SH-SY5Y (cell line): Measurements from ENCODE around the gene ATP13A2.

Experiments used
- GATA2 ChIP-seq: IDR thresholded peaks from 2 replicates; pipeline ENCODE4 v1.6.1; 2011; ENCODE audit warnings: mild to moderate bottlenecking, low read depth, low read length
- GATA3 ChIP-seq: IDR thresholded peaks from 2 replicates; pipeline ENCODE4 v1.6.1; 2011; ENCODE audit warnings: low read depth, mild to moderate bottlenecking, low read length, moderate library complexity

The ATP13A2 gene

GRCh38 chr1:16980473-16981268 lies 31.1 kb downstream of the ATP13A2 start, which contains the start of gene MFAP2:
MFAP2 (minus strand) TSS chr1:16980620; CDS start chr1:16978273, 2,347 bp downstream.
- TF ChIP-seq GATA3 (no peak), GATA2 (no peak)

DNA sequence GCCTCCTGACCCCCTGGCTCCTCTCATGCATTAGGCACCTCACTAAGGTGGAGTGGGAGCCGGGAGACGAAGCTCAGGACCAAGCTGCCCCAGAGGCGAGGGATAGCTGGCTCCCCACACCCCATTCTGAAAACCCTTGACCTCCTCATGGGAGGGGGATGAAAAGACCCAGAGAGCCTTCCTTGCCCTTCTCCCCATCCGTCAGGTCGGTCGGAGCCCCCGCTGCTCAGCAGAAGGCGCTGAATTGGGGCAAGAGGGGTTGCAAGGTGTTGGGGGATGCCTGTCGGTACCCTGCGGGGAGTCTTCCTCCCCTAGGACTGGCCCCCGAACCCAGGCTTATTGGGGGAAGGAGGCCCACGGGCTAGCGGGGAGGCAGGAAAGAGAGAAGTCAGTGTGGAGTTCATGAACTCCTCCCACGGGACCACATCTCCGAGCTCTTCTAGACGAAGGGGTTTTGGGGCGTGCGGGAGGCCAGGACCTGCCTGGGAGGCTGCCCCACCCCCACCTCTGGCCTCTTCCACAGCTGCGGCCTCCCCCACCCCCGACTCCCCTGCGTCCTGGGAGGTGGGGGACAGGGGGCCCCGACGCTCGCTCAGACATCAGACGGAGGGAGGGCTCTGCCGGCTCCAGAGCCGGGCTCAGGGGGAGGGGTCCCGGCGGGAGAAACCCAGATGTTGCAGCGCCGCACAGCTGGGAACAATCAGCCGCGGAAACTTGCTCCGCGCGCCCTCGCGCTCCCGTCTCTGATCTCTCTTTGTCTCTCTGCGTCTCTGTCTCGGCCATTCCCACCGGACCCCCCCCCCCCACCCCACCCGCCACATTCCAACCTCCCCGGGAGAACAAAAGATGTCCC lies 32.0 kb downstream of the ATP13A2 start:
- TF ChIP-seq GATA2 (no peak), GATA3 (no peak)

DNA sequence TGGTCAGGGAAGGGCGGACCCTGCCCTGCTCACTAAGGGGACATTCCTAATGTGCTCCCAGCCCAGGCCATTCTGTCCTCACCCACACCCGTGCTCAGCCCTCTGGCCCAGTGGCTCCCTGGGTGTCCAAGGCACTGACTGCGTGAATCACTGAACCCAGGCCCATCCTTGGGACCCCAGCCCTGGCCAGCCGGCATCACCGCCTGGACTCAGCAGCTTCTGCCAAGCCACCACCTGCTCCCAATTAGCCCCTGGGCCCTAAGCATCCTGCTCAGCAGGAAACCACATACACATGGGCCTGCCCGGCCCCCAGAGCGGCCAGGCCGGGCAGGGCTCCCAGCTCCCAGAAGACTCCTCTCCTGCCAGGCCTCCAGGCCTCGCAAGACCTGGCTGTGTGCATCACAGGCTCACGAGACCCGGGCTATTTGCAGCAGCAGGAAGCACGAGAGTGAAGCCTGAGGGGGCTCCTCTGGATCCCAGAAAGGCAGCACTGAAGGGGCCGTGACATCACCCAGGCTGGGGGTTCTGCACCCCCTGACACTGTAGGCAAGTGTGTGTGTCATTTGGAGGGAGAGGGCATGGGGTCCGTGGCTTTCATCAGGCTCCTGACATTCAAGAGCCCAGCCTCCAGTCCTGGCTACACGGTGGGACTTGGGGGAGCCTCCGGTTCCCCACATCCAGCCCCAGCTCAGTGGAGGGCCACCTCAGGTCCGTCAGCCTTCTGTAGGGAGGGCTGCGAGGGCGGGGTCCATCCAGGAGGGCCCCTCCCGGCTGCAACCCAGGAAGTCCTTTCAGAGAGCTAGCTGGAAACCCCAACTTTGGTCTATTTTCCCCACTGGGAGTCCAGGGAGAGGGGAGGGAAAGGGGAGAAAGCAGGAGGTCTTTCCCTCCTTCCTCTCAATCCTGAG lies 32.9 kb downstream of the ATP13A2 start:
- TF ChIP-seq GATA3 (no peak), GATA2 (no peak)

DNA sequence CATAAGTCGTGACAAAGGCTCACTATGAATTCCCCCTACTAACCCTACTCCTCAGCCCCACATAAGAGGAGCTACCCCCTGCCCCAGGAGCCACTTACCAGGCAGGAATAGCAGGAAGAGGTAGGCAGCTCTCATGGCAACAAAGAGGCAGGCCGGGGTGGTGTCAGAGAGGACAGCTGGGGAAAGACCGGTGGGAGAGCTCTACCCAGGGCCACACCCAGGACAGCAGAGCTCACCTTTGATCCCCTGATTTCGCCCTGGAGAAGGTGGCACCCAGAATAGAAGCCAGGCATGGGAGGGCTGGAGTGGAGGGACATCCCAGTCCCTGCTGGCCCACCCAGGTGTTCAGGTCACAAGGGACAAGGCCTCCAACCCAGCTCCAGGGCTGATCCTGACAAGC lies 33.6 kb downstream of the ATP13A2 start:
- no peak for TF ChIP-seq GATA2
- TF ChIP-seq GATA3 = no peak

- TF ChIP-seq GATA2 (no peak), GATA3 (no peak)
Measured at GRCh38 chr1:16977377-16977776, 34.4 kb downstream of the ATP13A2 start.

GRCh38 chr1:16976966-16977365 lies 34.8 kb downstream of the ATP13A2 start:
- TF ChIP-seq GATA3 (no peak), GATA2 (no peak)

DNA sequence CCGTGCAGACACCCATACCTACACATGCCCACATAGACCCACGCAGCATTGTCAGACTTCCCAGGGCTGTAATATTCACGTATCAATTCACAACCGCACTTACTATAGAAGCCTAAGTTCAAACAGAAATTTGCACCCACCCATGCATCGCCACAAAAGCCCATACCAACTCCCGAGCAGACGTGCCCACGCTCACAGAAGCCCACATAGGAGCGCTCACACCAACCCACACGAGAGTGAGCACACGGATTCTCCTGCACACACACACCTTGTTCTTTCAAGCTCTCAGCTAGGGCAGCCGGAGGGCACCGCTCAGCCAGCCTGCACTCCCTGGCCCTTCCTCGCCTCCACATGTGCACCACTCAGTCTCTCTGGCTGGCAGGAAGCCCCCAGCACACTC lies 35.9 kb downstream of the ATP13A2 start:
- TF ChIP-seq GATA2 = no peak
- no peak for TF ChIP-seq GATA3

GRCh38 chr1:16975211-16975610 lies 36.5 kb downstream of the ATP13A2 start:
- TF ChIP-seq GATA2 = no peak
- TF ChIP-seq GATA3 = no peak

- TF ChIP-seq GATA2 (no peak), GATA3 (no peak)
Measured at GRCh38 chr1:16973215-16973614, 38.5 kb downstream of the ATP13A2 start.

DNA sequence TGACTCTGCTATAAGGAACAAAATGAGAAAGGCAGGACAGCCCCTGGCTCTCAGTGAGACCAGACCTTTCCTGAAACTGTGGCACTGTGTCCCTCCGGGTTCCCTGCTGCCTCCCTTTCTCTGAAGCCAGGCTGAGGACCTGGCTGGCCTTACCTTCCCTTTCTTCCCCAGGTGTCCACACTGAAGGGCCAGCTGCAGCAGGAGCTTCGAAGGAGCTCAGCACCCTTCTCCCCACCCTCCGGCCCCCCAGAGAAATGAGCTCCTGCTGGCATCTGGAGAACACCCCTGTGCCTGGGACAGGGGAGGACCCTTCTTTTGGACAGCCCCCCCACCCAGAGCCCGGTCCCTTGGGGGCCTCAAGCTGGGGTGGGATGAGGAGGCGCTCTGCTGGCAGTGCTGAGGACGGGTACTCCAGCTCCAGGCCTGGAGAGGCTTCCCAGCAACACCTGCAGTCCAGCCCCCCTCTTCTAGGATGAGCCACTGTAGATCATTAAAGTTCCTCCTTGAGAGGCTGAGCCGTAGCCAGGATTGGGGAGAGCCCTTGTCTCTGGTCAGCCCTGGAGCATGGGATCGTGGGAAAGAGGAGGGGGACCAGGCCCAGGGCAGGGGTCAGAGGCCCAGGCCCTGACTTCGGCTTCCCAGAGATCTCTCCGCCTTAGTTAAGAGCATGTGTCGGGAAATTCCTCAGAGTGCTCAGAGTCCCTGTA lies 39.4 kb downstream of the ATP13A2 start:
- no peak for TF ChIP-seq GATA2
- no peak for TF ChIP-seq GATA3

- TF ChIP-seq GATA2 (no peak), GATA3 (no peak)
Measured at GRCh38 chr1:16971341-16972188, 40.2 kb downstream of the ATP13A2 start.

DNA sequence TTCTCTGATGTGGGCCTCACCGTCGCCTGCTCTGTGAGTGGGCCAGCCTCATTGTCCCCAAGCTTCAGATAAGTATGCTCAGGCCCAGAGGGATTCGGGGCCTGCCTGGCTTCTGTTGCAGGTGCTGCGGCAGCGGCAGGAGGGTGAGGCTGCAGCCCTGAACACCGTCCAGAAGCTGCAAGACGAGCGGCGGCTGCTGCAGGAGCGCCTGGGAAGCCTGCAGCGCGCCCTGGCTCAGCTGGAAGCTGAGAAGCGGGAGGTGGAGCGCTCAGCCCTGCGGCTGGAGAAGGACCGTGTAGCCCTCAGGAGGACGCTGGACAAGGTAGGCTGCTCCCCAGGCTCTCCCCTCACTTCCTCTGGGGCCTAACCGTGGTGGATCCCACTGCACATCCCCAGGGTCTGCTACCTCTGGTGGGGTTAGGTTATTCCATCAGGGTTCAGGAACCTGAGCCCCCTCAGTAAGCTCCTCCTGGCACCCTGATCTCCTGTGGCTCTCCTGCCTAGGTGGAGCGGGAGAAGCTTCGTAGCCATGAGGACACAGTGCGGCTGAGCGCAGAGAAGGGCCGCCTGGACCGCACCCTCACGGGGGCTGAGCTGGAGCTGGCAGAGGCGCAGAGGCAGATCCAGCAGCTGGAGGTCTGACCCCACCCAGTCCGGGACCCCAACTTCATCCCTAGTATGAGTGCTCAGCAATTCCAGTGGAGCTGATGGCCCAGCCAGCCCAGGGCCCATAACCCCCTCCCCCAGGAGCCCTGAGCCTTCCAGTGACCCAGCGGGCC lies 41.4 kb downstream of the ATP13A2 start:
- TF ChIP-seq GATA3 = no peak
- TF ChIP-seq GATA2 = no peak
